ENCODE measurements around the gene KLHL29.

Gene KLHL29

GRCh38 chr2:23459032-23459431 lies 74.1 kb downstream of the KLHL29 start:
- TF ChIP-seq ZFX (IDR thresholded peaks at IDR 0.05): no peak
- TF ChIP-seq, protein P1, sequence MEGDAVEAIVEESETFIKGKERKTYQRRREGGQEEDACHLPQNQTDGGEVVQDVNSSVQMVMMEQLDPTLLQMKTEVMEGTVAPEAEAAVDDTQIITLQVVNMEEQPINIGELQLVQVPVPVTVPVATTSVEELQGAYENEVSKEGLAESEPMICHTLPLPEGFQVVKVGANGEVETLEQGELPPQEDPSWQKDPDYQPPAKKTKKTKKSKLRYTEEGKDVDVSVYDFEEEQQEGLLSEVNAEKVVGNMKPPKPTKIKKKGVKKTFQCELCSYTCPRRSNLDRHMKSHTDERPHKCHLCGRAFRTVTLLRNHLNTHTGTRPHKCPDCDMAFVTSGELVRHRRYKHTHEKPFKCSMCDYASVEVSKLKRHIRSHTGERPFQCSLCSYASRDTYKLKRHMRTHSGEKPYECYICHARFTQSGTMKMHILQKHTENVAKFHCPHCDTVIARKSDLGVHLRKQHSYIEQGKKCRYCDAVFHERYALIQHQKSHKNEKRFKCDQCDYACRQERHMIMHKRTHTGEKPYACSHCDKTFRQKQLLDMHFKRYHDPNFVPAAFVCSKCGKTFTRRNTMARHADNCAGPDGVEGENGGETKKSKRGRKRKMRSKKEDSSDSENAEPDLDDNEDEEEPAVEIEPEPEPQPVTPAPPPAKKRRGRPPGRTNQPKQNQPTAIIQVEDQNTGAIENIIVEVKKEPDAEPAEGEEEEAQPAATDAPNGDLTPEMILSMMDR (conservative IDR thresholded peaks at IDR 0.05): no peak
- H3K27ac ChIP-seq: no peak overlapping the region

GRCh38 chr2:23460228-23460627 lies 75.2 kb downstream of the KLHL29 start:
- TF ChIP-seq ZFX (IDR thresholded peaks at IDR 0.05): no peak
- TF ChIP-seq, protein P1 (conservative IDR thresholded peaks at IDR 0.05): peak; percentile 69
- H3K27ac ChIP-seq: no peak overlapping the region

- H3K27ac ChIP-seq: no peak overlapping the region
- TF ChIP-seq, protein P1 (conservative IDR thresholded peaks at IDR 0.05): no peak
- TF ChIP-seq ZFX (IDR thresholded peaks at IDR 0.05): no peak
Observed at GRCh38 chr2:23460993-23461392, 76.0 kb downstream of the KLHL29 start.

- H3K27ac ChIP-seq: no peak overlapping the region
- no peak for TF ChIP-seq ZFX (IDR thresholded peaks at IDR 0.05)
- TF ChIP-seq, protein P1 (conservative IDR thresholded peaks at IDR 0.05): no peak
Observed at GRCh38 chr2:23464156-23464555, 79.2 kb downstream of the KLHL29 start.

DNA sequence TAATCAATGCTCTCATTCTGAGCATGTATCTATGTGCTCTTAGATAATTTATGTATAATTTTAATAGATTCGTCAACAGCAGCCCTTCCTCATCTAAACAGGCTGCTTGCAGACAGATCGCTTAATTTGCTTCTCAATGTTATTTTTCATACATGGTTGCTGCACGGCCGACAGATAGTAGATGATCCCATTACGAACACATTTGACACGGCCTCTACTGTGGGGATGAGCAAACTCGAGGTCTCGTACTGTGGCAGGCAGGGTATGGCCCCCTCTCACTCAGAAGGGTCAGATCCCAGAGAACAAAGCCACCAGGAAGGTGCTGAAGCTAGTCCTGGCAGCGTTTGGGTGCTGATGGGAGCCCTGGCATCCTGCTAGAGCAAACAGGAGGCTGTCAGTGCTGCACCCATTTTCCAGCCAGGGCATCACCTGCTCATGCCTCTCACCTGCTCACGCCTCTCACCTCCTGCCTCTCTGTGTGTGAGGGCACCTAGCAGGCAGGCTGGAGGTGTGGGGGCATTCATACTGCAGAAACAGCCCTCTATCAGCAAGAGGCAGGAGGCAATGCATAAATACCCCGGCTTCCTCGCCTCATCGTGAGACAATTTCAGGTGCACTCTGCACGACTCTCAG lies 80.0 kb downstream of the KLHL29 start:
- TF ChIP-seq ZFX (IDR thresholded peaks at IDR 0.05): no peak
- TF ChIP-seq, protein P1 (conservative IDR thresholded peaks at IDR 0.05): no peak
- no peak overlapping the region for H3K27ac ChIP-seq

DNA sequence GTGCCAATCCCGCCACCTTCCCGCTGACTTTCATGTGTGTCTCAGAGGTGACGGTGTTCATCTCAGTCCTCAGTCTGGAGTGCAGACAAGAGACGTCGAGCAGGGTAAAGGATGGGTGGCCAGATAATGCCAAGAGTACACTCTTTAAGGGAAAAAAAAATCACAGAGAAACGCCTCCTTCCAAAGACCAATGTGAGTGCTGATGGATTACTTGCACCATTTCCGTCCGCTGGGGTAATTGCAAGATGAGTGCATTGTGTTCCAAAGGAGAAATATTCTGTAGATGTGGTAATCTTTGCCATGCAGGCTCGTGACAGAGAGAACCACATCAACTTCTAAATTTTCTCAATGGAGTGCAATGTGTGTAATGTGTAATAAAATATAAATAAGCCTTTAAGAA lies 81.0 kb downstream of the KLHL29 start:
- no peak overlapping the region for H3K27ac ChIP-seq
- TF ChIP-seq ZFX (IDR thresholded peaks at IDR 0.05): no peak

DNA sequence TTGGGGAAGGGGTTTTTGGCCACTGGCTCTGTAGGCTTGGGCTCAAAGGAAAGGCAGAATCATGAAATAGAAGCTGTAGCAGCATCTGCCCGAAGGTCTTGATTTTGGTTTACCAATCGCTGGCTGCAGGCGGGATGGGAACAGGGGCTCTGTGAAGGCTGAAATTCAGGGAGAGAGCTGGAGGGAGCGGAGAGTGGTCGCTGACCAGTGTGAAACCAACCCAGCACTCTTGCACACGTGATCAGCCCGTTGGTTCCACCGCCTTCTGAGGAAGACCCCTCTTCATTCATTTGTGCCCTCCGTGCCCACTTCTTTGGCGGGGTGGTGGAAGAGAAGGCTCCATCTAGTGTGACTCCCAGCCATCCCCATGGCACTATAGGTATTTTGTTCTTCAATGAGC lies 82.6 kb downstream of the KLHL29 start:
- TF ChIP-seq, protein P1 (conservative IDR thresholded peaks at IDR 0.05): no peak
- no peak for TF ChIP-seq ZFX (IDR thresholded peaks at IDR 0.05)

GRCh38 chr2:23468474-23469141 lies 83.6 kb downstream of the KLHL29 start:
- TF ChIP-seq ZFX (IDR thresholded peaks at IDR 0.05): no peak
- TF ChIP-seq, protein P1 (conservative IDR thresholded peaks at IDR 0.05): no peak
- H3K27ac ChIP-seq: no peak overlapping the region

More for the DNA sequence above, 82.6 kb downstream of the KLHL29 start:
- H3K27ac ChIP-seq: no peak overlapping the region
